HG03439 (cell line): ENCODE data around the gene KRT4.

ENCODE experiments used
- ATAC-seq: cut with Tn5 transposase; IDR thresholded peaks from one replicate; pipeline ENCODE4 v1.9.1; 2021; ENCODE audit warnings: mild to moderate bottlenecking, moderate library complexity; ENCODE audit not compliant: unreplicated experiment

The KRT4 gene

DNA sequence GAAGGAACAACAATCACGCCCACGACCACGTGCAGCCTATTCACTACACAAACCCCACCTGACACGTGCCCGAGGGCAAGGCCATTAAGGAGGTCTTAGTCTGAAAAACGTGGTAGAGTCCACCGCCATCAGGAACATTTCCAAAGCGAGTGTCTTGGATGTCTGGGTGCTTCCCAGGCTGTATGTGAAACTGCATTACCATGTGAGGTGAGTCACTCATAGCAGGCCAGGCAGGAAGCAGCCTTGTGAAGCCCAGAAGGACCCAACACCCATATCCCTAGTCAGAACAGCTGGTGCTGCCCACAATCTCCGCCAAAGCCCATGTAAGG is 23.5 kb upstream of the KRT4 start:
- no peak for ATAC-seq

DNA sequence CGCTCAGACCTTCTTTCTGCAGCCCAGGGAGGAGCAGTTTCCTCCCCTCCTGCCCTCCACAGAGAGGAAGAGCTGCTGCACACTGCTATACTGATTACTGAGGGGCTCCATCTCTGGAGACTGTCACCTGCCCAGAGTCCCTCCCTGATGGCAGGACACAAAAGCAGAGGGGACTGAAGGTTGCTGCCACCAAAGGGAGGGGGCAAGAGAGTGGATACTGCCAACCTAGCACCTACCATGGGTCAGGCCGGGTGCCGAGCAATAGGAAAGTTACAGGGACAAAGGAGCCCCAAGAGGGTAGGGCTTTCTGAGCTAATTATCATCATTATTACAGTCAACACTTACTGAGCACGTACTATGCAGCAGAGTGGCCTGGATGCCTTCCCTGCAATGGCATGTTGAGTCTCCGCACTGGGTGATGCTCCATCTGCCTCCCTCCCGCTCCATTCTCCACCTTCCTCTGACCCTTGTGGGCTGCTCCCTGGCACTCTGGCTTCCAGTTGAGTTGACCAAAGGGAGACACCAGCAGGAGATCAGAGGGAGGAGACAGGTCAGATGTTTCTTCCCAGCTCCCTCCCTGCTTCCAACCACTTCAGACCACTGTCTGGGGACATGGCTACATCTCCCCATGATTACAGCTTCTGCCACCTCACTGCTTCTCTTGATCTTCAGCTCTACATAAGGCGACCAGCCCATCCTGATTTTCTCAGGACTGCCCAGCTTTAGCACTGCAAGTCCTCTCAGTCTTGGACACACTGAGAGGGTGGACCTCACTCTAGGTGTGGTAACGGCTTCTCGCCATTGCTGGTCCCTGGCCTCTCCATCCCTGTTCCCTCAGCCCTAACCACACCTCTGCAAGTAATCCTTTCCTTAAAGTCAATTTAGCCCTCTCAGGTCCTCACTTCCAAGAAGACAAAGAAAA is 22.8 kb upstream of the KRT4 start:
- no peak for ATAC-seq

GRCh38 chr12:52836042-52836466 is 22.1 kb upstream of the KRT4 start:
- ATAC-seq = no peak

DNA sequence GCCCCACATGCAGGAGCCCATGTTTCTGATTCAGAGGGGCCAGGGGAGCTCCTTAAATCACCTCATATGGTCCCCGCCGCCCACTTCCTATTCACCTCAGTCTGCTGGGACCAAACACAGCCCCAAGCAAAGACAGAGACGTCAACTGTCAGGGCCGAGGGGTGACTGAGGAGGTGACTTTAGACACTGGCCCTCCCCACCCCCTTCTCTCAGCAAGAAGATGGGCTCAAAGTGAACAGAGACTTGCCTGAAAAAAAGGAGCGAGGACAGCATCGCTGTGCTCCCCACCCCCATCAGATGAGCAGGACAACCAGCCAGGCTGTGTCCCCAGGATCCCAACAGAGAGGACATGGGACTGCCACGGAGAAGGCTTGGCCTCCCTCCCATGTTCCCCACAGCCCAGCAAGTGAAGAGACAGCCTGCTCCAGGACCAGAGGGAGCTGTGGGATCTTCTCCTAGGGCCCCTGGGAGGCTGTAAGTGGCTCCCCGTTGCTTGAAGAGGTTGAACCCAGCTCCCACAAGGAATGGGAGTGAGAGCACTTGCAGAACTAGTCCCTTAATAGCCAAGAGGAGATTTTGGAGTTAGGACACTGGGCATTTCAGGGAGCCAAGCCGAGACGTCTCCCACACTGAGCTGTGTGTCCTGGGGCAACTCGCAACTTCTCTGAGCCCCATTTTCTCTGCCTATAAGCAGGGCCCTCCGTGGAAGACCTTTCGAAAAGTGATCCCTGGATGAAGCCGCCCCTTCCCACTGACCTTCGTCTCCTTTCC is 21.5 kb upstream of the KRT4 start:
- no peak for ATAC-seq

DNA sequence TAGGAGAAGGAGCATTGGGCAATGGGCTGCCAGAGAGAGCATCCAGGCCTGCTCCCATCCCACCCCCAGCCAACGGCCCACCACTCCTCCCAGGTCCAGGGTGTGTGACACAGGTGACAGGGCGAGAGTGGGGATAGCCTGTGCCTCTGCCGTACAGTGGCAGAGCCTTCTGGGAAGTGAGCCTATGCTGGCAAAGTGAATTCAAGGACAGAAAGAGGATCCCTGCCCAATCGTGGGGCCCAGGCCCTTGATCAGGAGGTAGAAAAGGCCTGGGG is 20.7 kb upstream of the KRT4 start:
- no peak for ATAC-seq

GRCh38 chr12:52833922-52834726 is 20.2 kb upstream of the KRT4 start, which contains the start of gene KRT79:
KRT79 (minus strand) TSS chr12:52834311; CDS start chr12:52834260, 51 bp downstream.
- ATAC-seq = no peak

DNA sequence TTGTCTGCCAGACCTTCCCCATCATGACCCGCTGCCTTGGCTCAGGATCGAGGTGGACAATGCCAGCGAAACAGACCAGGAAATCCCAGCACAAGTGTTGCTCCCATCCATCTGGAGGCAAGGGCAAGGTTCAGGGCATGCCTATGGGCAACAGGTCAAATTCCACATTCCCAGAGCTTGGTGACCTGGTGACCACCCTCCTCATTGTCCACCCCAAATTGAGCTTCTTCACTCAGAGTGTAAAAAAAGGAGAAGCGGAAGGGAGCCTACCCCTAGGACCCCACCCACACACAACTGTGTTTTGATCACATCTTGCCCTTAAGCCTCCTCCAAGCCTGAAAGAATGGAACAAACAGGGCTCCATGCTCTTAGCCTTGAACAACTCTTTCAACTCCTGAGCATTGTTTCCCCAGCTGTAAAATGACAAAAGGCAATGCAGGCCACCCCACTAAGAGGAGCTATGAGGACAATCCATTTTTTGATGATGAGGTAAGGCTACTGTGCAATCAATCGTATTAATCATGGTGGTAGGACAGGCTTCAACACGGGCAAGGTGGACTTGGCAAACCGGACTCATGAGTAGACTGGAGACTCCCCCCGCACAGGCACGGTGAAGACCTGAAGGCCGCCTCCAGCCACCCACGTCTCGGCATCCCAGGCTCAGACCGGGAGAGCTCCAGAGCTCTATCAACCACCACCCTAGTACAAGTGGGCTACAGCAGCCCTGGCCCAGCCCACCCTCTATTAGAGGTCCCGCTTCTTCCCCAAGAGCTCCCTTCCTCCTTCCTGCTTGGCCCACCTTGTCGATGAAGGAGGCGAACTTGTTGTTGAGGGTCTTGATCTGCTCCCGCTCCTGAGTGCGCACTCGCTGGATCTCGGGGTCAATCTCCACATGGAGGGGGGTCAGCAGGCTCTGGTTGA is 19.3 kb upstream of the KRT4 start:
- no peak for ATAC-seq

GRCh38 chr12:52832451-52832850 is 18.5 kb upstream of the KRT4 start:
- ATAC-seq = no peak

DNA sequence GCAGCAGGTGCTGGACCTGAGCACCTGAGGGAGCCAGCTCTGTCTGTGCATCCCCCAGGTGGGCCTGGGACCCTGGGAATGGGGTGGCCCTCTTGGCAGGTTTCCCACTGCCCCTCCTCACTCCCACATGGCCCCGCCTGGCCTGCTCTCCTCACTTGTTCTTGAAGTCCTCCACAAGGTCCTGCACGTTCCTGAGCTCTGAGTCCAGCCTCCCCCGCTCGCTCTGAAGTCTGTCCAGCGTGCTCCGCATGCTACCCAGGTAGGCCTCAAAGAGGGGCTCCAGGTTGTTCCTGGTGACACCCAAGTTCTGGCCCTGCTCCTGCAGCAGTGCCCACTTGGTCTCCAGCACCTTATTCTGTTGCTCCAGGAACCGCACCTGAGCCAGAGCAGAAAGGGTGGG is 17.3 kb upstream of the KRT4 start:
- ATAC-seq = no peak

GRCh38 chr12:52829986-52830770 is 16.3 kb upstream of the KRT4 start:
- ATAC-seq = no peak

GRCh38 chr12:52828591-52829021 is 14.7 kb upstream of the KRT4 start:
- no peak for ATAC-seq

GRCh38 chr12:52828156-52828555 is 14.2 kb upstream of the KRT4 start:
- no peak for ATAC-seq

DNA sequence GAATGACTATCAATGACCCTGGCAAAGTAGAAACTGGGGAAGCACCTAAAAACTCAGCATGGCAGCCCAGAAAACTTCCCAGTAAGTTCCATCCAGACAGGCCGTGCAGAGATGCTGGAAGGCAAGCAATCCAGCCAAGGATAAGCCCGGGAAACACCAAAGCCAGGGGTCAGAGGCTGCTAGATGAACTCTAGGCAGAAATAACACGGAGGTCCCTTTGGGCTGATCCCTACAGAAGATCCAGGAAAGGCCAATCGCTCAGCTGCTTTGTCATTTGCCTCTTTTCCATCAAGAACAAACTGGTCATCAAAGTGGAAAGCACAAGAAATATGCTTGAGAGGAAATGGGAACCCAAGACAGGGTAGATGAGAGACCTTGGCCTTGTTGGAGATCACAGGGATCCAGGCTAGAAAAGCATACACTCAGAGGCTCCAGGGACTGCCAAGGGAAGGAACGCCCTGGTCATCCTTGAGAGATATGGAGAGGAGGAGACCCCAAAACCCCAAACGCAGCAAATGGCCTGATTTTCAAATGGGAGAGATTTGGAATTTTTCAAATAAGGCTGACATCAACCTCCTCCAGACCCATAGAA is 13.7 kb upstream of the KRT4 start:
- no peak for ATAC-seq

DNA sequence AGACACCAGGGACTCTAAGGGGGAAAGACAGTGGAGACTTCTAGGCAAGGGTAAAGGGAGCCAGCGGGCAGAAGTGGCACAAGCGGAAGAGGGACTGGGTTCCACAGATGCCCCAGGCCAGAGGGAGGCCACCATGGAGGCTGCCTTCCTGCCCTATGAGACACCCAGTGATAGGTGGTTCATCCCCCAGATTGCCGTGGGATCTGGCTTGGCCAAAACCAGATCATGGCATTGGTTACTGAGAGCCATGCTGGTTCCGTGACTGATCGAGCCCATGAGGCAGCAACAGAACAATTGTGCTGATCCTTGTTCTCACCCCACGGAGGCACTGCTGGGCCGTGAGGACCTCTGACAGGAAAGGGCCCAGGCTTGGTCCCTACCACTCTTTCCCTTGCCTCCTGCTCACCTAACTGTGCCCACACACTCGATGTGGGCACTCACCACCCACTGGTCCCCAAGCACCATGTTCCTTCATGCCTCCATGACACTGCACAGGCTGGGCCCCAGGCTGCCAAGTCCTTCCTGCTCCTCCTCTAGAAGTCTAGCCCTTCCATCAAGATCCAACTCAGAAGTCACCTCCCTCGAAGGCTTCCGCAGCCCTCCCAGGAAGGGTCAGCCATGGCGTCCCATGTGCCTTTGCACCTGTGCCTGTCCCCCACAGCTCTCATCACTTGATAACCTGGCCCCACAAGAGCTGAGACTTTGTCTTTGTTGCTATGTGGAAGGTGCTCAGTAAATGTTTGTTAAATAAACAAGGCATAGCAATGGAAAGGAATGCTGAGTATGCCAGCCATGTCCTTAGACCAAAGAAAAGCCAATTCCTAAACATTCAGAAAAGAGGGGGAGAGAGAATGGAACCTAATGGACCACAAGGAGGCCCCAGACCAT is 12.9 kb upstream of the KRT4 start:
- ATAC-seq = no peak

- ATAC-seq = no peak
Observed at GRCh38 chr12:52825961-52826360, 12.0 kb upstream of the KRT4 start.

- no peak for ATAC-seq
Observed at GRCh38 chr12:52824741-52825410, 11.0 kb upstream of the KRT4 start.

GRCh38 chr12:52823761-52824450 is 10.0 kb upstream of the KRT4 start:
- no peak for ATAC-seq
